ENCODE results near the gene C2orf92.

C2orf92 gene

GRCh38 chr2:97743913-97744312 is 74.4 kb downstream of the C2orf92 start:
- WGBS (ENCODE audit: extremely low coverage, insufficient coverage, insufficient read length), result no CpG with 5 or more reads among the region's 6 CpGs
- H3K79me2 ChIP-seq (ENCODE audit: control insufficient read depth, insufficient read depth, low read length, poor library complexity), result no peaks in the 10 kb centered on the region
- H3K9me3 ChIP-seq (ENCODE audit: insufficient read depth, low read depth, low read length), result no peaks in the 10 kb centered on the region
- no peak overlapping the region for H4K12ac ChIP-seq (ENCODE audit: low read depth, low read length)
- H2AFZ ChIP-seq (ENCODE audit: insufficient read depth, low read length, poor library complexity), result no peak overlapping the region
- H3K27ac ChIP-seq (ENCODE audit: low read depth, low read length), result no peak overlapping the region
- no peak overlapping the region for H4K91ac ChIP-seq (ENCODE audit: low read depth, low read length)
- no peaks in the 10 kb centered on the region for H3K36me3 ChIP-seq (ENCODE audit: control insufficient read depth in 1 of 2, insufficient read depth in 2 of 2, low read length in 2 of 2)
- H2AK5ac ChIP-seq (ENCODE audit: low read length), result no peak overlapping the region
- H3K27me3 ChIP-seq (ENCODE audit: insufficient read depth, low read length), result no peaks in the 10 kb centered on the region
- H2BK5ac ChIP-seq (ENCODE audit: low read depth, low read length, poor library complexity), result no peak overlapping the region
- H3K18ac ChIP-seq (ENCODE audit: low read length), result no peak overlapping the region
- no peak overlapping the region for H3K4ac ChIP-seq (ENCODE audit: low read depth, low read length)
- DNase-seq, result no peak
- no peak overlapping the region for H2BK12ac ChIP-seq (ENCODE audit: low read length)
- H3K4me3 ChIP-seq (ENCODE audit: low read depth, low read length), result no peak overlapping the region
- H3K4me2 ChIP-seq (ENCODE audit: low read length), result no peak overlapping the region
- H3K14ac ChIP-seq (ENCODE audit: low read length), result no peak overlapping the region
- H4K8ac ChIP-seq (ENCODE audit: low read depth, low read length), result no peak overlapping the region
- peaks cover 11 to 14% of the 10 kb centered on the region in 2 experiments for H3K4me1 ChIP-seq (ENCODE audit: control insufficient read depth in 1 of 2, insufficient read depth in 2 of 2, low read length in 2 of 2)
- no peak overlapping the region for H3K23ac ChIP-seq (ENCODE audit: low read length)
- H2BK120ac ChIP-seq (ENCODE audit: insufficient read depth, low read length, poor library complexity), result no peak overlapping the region
- no peak overlapping the region for H3K9ac ChIP-seq (ENCODE audit: low read length)
- peaks cover 16% of the 10 kb centered on the region for H3K79me1 ChIP-seq (ENCODE audit: low read length)

- Histone ChIP-seq H3K36me3 (ENCODE audit: control insufficient read depth in 1 of 2, insufficient read depth in 2 of 2, low read length in 2 of 2) (no peaks in the 10 kb centered on the region), H3K27me3 (ENCODE audit: insufficient read depth, low read length) (no peaks in the 10 kb centered on the region), H4K8ac (ENCODE audit: low read depth, low read length) (no peak overlapping the region), H3K79me2 (ENCODE audit: control insufficient read depth, insufficient read depth, low read length, poor library complexity) (no peaks in the 10 kb centered on the region), H2BK5ac (ENCODE audit: low read depth, low read length, poor library complexity) (no peak overlapping the region), H2AFZ (ENCODE audit: insufficient read depth, low read length, poor library complexity) (no peak overlapping the region), H3K4me3 (ENCODE audit: low read depth, low read length) (no peak overlapping the region), H3K79me1 (ENCODE audit: low read length) (peaks cover 12% of the 10 kb centered on the region), H3K4ac (ENCODE audit: low read depth, low read length) (no peak overlapping the region), H2BK12ac (ENCODE audit: low read length) (no peak overlapping the region), H4K12ac (ENCODE audit: low read depth, low read length) (no peak overlapping the region), H3K9me3 (ENCODE audit: insufficient read depth, low read depth, low read length) (no peaks in the 10 kb centered on the region), H3K9ac (ENCODE audit: low read length) (no peak overlapping the region), H3K18ac (ENCODE audit: low read length) (no peak overlapping the region), H3K14ac (ENCODE audit: low read length) (no peak overlapping the region), H3K27ac (ENCODE audit: low read depth, low read length) (no peak overlapping the region), H2AK5ac (ENCODE audit: low read length) (no peak overlapping the region), H3K4me1 (ENCODE audit: control insufficient read depth in 1 of 2, insufficient read depth in 2 of 2, low read length in 2 of 2) (peaks cover 10 to 14% of the 10 kb centered on the region in 2 experiments), H4K91ac (ENCODE audit: low read depth, low read length) (no peak overlapping the region), H3K23ac (ENCODE audit: low read length) (no peak overlapping the region), H2BK120ac (ENCODE audit: insufficient read depth, low read length, poor library complexity) (no peak overlapping the region), H3K4me2 (ENCODE audit: low read length) (no peak overlapping the region)
- whole genome bisulfite sequencing (ENCODE audit: extremely low coverage, insufficient coverage, insufficient read length), result no CpG with 5 or more reads among the region's 10 CpGs
- DNase-seq, result no peak
Observed at GRCh38 chr2:97745474-97746174, 76.1 kb downstream of the C2orf92 start.

GRCh38 chr2:97747285-97747684 is 77.8 kb downstream of the C2orf92 start:
- H3K14ac ChIP-seq (ENCODE audit: low read length), result no peak overlapping the region
- no peak overlapping the region for H3K4me2 ChIP-seq (ENCODE audit: low read length)
- peak overlapping the region; percentile 77 for H4K91ac ChIP-seq (ENCODE audit: low read depth, low read length)
- H3K4me3 ChIP-seq (ENCODE audit: low read depth, low read length), result no peak overlapping the region
- no peak overlapping the region for H2BK12ac ChIP-seq (ENCODE audit: low read length)
- H3K4me1 ChIP-seq (ENCODE audit: control insufficient read depth in 1 of 2, insufficient read depth in 2 of 2, low read length in 2 of 2), result peaks cover 0 to 6% of the 10 kb centered on the region in 2 experiments
- no peak overlapping the region for H4K12ac ChIP-seq (ENCODE audit: low read depth, low read length)
- WGBS (ENCODE audit: extremely low coverage, insufficient coverage, insufficient read length), result no CpG with 5 or more reads among the region's 3 CpGs
- no peak overlapping the region for H2BK120ac ChIP-seq (ENCODE audit: insufficient read depth, low read length, poor library complexity)
- H3K27ac ChIP-seq (ENCODE audit: low read depth, low read length), result no peak overlapping the region
- H3K18ac ChIP-seq (ENCODE audit: low read length), result no peak overlapping the region
- H3K4ac ChIP-seq (ENCODE audit: low read depth, low read length), result no peak overlapping the region
- H3K9me3 ChIP-seq (ENCODE audit: insufficient read depth, low read depth, low read length), result no peaks in the 10 kb centered on the region
- H3K9ac ChIP-seq (ENCODE audit: low read length), result no peak overlapping the region
- H2BK5ac ChIP-seq (ENCODE audit: low read depth, low read length, poor library complexity), result no peak overlapping the region
- H4K8ac ChIP-seq (ENCODE audit: low read depth, low read length), result no peak overlapping the region
- no peak overlapping the region for H2AFZ ChIP-seq (ENCODE audit: insufficient read depth, low read length, poor library complexity)
- no peaks in the 10 kb centered on the region for H3K27me3 ChIP-seq (ENCODE audit: insufficient read depth, low read length)
- peak overlapping the region; percentile 42 for H2AK5ac ChIP-seq (ENCODE audit: low read length)
- no peak overlapping the region for H3K23ac ChIP-seq (ENCODE audit: low read length)
- H3K79me2 ChIP-seq (ENCODE audit: control insufficient read depth, insufficient read depth, low read length, poor library complexity), result no peaks in the 10 kb centered on the region
- H3K79me1 ChIP-seq (ENCODE audit: low read length), result peaks cover 3% of the 10 kb centered on the region
- no peak for DNase-seq
- no peaks in the 10 kb centered on the region for H3K36me3 ChIP-seq (ENCODE audit: control insufficient read depth in 1 of 2, insufficient read depth in 2 of 2, low read length in 2 of 2)

GRCh38 chr2:97747716-97748115 is 78.2 kb downstream of the C2orf92 start:
- Histone ChIP-seq H3K79me1 (ENCODE audit: low read length) (peaks cover 3% of the 10 kb centered on the region), H3K27me3 (ENCODE audit: insufficient read depth, low read length) (no peaks in the 10 kb centered on the region), H2BK5ac (ENCODE audit: low read depth, low read length, poor library complexity) (no peak overlapping the region), H2AK5ac (ENCODE audit: low read length) (no peak overlapping the region), H3K23ac (ENCODE audit: low read length) (no peak overlapping the region), H3K9me3 (ENCODE audit: insufficient read depth, low read depth, low read length) (no peaks in the 10 kb centered on the region), H3K18ac (ENCODE audit: low read length) (no peak overlapping the region), H4K8ac (ENCODE audit: low read depth, low read length) (no peak overlapping the region), H3K14ac (ENCODE audit: low read length) (no peak overlapping the region), H2BK120ac (ENCODE audit: insufficient read depth, low read length, poor library complexity) (no peak overlapping the region), H3K36me3 (ENCODE audit: control insufficient read depth in 1 of 2, insufficient read depth in 2 of 2, low read length in 2 of 2) (no peaks in the 10 kb centered on the region), H2BK12ac (ENCODE audit: low read length) (no peak overlapping the region), H3K4me1 (ENCODE audit: control insufficient read depth in 1 of 2, insufficient read depth in 2 of 2, low read length in 2 of 2) (peaks cover 0 to 5% of the 10 kb centered on the region in 2 experiments), H3K4me3 (ENCODE audit: low read depth, low read length) (no peak overlapping the region), H2AFZ (ENCODE audit: insufficient read depth, low read length, poor library complexity) (no peak overlapping the region), H3K4me2 (ENCODE audit: low read length) (no peak overlapping the region), H3K27ac (ENCODE audit: low read depth, low read length) (no peak overlapping the region), H3K4ac (ENCODE audit: low read depth, low read length) (no peak overlapping the region), H3K9ac (ENCODE audit: low read length) (no peak overlapping the region), H4K91ac (ENCODE audit: low read depth, low read length) (no peak overlapping the region), H3K79me2 (ENCODE audit: control insufficient read depth, insufficient read depth, low read length, poor library complexity) (no peaks in the 10 kb centered on the region), H4K12ac (ENCODE audit: low read depth, low read length) (no peak overlapping the region)
- WGBS (ENCODE audit: extremely low coverage, insufficient coverage, insufficient read length), result no CpG with 5 or more reads among the region's 4 CpGs
- no peak for DNase-seq
